ENCODE data around the gene MYO3B. TPM values are rescaled to one million over a fixed set of nuclear protein-coding genes. Genes with fewer than 3 reads are reported as not detected.

Gene MYO3B
- total and polyA plus RNA-seq, 8 donors, result 1.3 to 4.1 (median 2.6) TPM; not detected in 1

DNA sequence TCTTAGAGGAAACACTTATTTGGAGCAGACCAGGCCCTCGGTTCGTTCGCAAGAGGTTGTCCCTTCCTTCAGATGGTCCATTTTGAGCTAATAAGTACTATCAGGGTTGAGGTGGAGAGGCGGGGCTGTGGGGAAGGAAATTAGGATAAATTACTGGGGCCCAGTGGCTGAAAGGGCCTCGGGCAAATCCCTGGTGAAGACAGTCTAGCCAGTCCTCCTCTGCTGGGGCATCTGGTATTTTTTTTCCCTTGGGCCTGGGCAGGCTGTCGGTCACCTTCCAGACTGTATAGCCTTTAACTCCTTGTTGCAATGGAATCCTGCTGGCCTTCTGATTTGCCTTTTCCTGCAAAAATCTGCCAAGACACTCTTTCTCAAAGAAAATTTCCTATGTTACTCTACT, 1.7 kb upstream of the MYO3B start:
- no peak overlapping the region for H3K27ac ChIP-seq
- intact Hi-C loops (cut with DNase I), result no loop called here
- H3K27me3 ChIP-seq, result no peaks in the 10 kb centered on the region
- no peaks in the 10 kb centered on the region for H3K36me3 ChIP-seq
- no peaks in the 10 kb centered on the region for H3K9me3 ChIP-seq
- H3K4me3 ChIP-seq, result no peak overlapping the region
- no peaks in the 10 kb centered on the region for H3K4me1 ChIP-seq
- ATAC-seq, result no peak
- TF ChIP-seq CTCF (IDR thresholded peaks at IDR 0.05), result no peak
- DNase-seq, result no peak

- intact Hi-C loops (cut with DNase I), result no loop called here
- Histone ChIP-seq H3K4me3 (no peak overlapping the region), H3K4me1 (no peaks in the 10 kb centered on the region), H3K9me3 (peaks cover 0 to under 1% of the 10 kb centered on the region in 2 donors), H3K36me3 (no peaks in the 10 kb centered on the region), H3K27ac (no peak overlapping the region), H3K27me3 (no peaks in the 10 kb centered on the region)
- no peak for TF ChIP-seq CTCF (IDR thresholded peaks at IDR 0.05)
- ATAC-seq (peak; percentile 62), DNase-seq (no peak)
Measured at GRCh38 chr2:170180031-170180566, 2.2 kb downstream of the MYO3B start.

- H3K9me3 ChIP-seq, result peaks cover 0 to 6% of the 10 kb centered on the region in 2 donors
- H3K4me1 ChIP-seq, result no peaks in the 10 kb centered on the region
- H3K36me3 ChIP-seq, result no peaks in the 10 kb centered on the region
- no peaks in the 10 kb centered on the region for H3K27me3 ChIP-seq
- no peak for TF ChIP-seq CTCF (IDR thresholded peaks at IDR 0.05)
- intact Hi-C loops (cut with DNase I), result no loop called here
- ATAC-seq, result no peak
- no peak overlapping the region for H3K4me3 ChIP-seq
- H3K27ac ChIP-seq, result no peak overlapping the region
- DNase-seq, result no peak
Measured at GRCh38 chr2:170181602-170182001, 3.7 kb downstream of the MYO3B start.

GRCh38 chr2:170185319-170185718, 7.4 kb downstream of the MYO3B start:
- Histone ChIP-seq H3K4me3 (no peak overlapping the region), H3K36me3 (no peaks in the 10 kb centered on the region), H3K27me3 (no peaks in the 10 kb centered on the region), H3K27ac (no peak overlapping the region), H3K4me1 (no peaks in the 10 kb centered on the region), H3K9me3 (peaks cover 0 to 26% of the 10 kb centered on the region in 2 donors)
- TF ChIP-seq CTCF (IDR thresholded peaks at IDR 0.05), result no peak
- intact Hi-C loops (cut with DNase I), result no loop called here
- ATAC-seq, result no peak
- DNase-seq, result no peak

DNA sequence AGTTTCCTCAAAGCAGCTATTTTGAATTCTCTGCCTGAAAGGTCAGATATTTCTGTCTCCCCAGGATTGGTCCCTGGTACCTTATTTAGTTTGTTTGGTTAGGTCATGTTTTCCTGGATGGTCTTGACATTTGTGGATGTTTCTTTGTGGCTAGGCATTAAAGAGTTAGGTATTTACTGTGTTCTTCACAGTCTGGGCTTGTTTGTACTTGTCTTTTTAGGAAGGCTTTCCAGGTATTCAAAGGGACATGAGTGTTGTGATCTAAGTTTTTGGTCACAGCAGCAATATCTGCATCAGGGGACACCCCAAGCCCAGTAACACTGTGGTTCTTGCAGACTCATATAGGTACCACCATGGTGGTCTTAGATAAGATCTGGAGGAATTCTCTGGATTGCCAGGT, 11.8 kb downstream of the MYO3B start:
- intact Hi-C loops (cut with DNase I), result no loop called here
- DNase-seq, result no peak
- Histone ChIP-seq H3K4me1 (no peaks in the 10 kb centered on the region), H3K36me3 (no peaks in the 10 kb centered on the region), H3K4me3 (no peak overlapping the region), H3K9me3 (peaks cover 0 to 28% of the 10 kb centered on the region in 2 donors), H3K27ac (no peak overlapping the region), H3K27me3 (no peaks in the 10 kb centered on the region)
- ATAC-seq, result no peak
- TF ChIP-seq CTCF (IDR thresholded peaks at IDR 0.05), result no peak

Data from left lung (tissue), 10 donors.